ENCODE data around the gene C4orf46. TPM values are rescaled to one million over a fixed set of nuclear protein-coding genes. Genes with fewer than 3 reads are reported as not detected.

Gene C4orf46
- total and polyA plus RNA-seq, 2 donors (not counting 3 experiments of a cell fraction or from before 2014, with no cell fraction given): 9.4 to 19.6 TPM

DNA sequence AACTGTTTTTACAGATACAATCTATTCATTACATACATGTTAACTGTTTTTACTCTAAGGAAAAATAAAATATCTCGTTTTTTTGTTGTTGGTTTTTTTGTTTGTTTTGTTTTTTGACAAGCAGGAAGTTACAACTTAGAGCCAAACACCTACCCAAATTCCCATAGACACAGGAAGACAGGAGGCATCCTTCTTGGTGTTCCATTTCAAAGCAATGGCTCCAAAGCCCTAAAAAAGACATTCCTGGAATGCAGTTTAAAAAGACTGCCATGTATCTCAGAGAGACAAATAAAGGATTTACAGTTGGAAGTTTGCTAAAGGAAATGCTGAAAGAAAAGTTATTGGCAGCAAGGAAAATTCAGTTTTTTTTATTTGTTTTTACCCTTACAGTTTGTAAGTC, 17.1 kb upstream of the C4orf46 start:
- no peak for TF ChIP-seq POLR2A (IDR thresholded peaks at IDR 0.05; ENCODE audit: low read depth, low read length)
- no peak for TF ChIP-seq GATA2 (IDR thresholded peaks at IDR 0.05; ENCODE audit: insufficient read depth, insufficient read length, low read depth, low read length)
- TF ChIP-seq JUN (IDR thresholded peaks at IDR 0.05; ENCODE audit: borderline replicate concordance, insufficient read depth, insufficient read length, low read depth): no peak
- TF ChIP-seq FOS (IDR thresholded peaks at IDR 0.05; ENCODE audit: borderline replicate concordance, insufficient read depth, low read length): no peak
- no peak for TF ChIP-seq MYC (IDR thresholded peaks at IDR 0.05; ENCODE audit: low read depth, low read length)
- no peak for TF ChIP-seq POLR2AphosphoS5 (IDR thresholded peaks at IDR 0.05; ENCODE audit: insufficient read depth, low read depth, low read length)
- TF ChIP-seq EZH2 (IDR thresholded peaks at IDR 0.05; ENCODE audit: borderline replicate concordance, low read depth, low read length, severe bottlenecking): no peak
- no peak for TF ChIP-seq CTCF (IDR thresholded peaks at IDR 0.05; ENCODE audit: extremely low read depth in 1 of 2, insufficient read depth in 1 of 2, low read depth in 1 of 2, low read length in 2 of 2)
- TF ChIP-seq, protein P1, sequence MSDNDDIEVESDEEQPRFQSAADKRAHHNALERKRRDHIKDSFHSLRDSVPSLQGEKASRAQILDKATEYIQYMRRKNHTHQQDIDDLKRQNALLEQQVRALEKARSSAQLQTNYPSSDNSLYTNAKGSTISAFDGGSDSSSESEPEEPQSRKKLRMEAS (IDR thresholded peaks at IDR 0.05; ENCODE audit: insufficient read depth, insufficient read length): no peak
- no peaks in the 10 kb centered on the region for H4K20me1 ChIP-seq (replicated peaks; ENCODE audit: control insufficient read depth, extremely low read depth, insufficient read depth, low read length)
- no peaks in the 10 kb centered on the region for H3K36me3 ChIP-seq (ENCODE audit: control insufficient read depth in 2 of 2, extremely low read depth in 1 of 2, insufficient read depth in 2 of 2, low read length in 2 of 2)
- H3K79me2 ChIP-seq (ENCODE audit: control insufficient read depth, insufficient read depth, low read length): no peaks in the 10 kb centered on the region
- no peaks in the 10 kb centered on the region for H3K27me3 ChIP-seq (ENCODE audit: control insufficient read depth in 2 of 2, insufficient read depth in 2 of 2, low read length in 2 of 2)
- H3K4me2 ChIP-seq (ENCODE audit: insufficient read depth, low read length): no peak overlapping the region
- no peak overlapping the region for H2AFZ ChIP-seq (ENCODE audit: low read depth, low read length)
- H3K9ac ChIP-seq (replicated peaks; ENCODE audit: extremely low read depth, insufficient read depth, low read length): no peak overlapping the region
- no peaks in the 10 kb centered on the region for H3K4me1 ChIP-seq (ENCODE audit: control insufficient read depth, extremely low read depth, insufficient read depth, low read length)
- no TSS peak for BruUV-seq (replicated peaks)
- FAIRE-seq: no peak
- no peak for DNase-seq (ENCODE audit: low read depth, low spot score)
- H3K27ac ChIP-seq (ENCODE audit: insufficient read depth, low read depth, low read length): no peak overlapping the region
- H3K9me1 ChIP-seq (replicated peaks; ENCODE audit: control insufficient read depth, extremely low read depth, insufficient read depth, low read length): no peaks in the 10 kb centered on the region
- ChIA-PET CTCF (no interaction called here), POLR2A (no interaction called here)
- intact Hi-C loops (cut with micrococcal nuclease) (no loop called here), dilution Hi-C loops (cut with MboI; ENCODE audit: extremely low pct_ligation_motif_present, low sequenced_read_pairs) (no loop called here)
- no peak overlapping the region for H3K4me3 ChIP-seq (replicated peaks in 1 of 3; ENCODE audit: insufficient read depth in 1 of 3, low read depth in 1 of 3, low read length in 3 of 3)
- H3K9me3 ChIP-seq (replicated peaks; ENCODE audit: control insufficient read depth, insufficient read depth, low read length): no peaks in the 10 kb centered on the region
